ENCODE results near the gene FUT2.

The FUT2 gene

DNA sequence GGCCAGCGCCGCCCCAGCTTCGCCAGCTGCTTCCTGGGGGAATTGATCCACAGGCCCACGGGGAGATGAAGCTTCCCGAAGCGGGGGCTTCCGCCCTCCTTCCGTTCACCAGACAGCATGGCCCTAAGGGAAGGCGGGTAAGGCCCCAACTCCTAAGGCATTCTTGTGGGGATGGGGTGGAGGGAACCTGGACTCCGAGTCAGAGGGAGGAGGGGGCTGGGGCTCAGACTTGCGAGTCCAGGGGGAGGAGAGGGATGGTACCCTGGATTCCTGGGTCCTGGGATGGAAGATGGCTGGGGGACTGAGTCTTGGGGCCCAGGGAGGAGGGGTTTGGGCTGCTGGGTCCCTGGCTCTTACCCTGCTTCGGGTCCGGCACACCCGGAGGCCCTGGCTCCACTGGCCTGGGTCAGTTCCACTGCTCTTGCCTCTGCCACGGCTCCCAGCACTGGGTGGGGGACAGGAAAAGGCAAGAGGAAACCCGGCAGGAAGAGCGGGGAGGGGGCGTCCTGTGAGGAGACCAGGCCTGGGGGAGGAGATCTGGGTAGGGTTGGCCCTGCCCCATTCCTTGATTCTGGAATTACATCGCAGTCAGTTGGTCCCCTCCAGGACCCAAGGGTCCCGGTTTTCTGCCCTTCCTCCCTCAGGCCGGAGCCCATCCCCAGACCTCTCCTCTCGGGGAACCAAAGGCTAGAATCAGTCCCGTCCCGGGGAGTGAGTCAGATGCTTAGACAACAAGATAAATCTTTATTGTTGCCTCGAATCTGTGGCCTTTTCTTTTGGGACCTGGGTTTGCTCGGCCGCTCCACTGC, 44.6 kb downstream of the FUT2 start, which contains the start of gene RASIP1:
RASIP1 (minus strand) TSS at position 447 of the 809 bp plus-strand sequence; CDS start at position 119, 328 bp downstream.
- no peak within 1 kb of the TSS for H3K4me3 ChIP-seq (ENCODE audit: low read length)
- no peak for DNase-seq (ENCODE audit: low read depth)
- TF ChIP-seq CTCF (conservative IDR thresholded peaks at IDR 0.05; ENCODE audit: low read depth, low read length) = no peak

GRCh38 chr19:48741129-48741999, 45.6 kb downstream of the FUT2 start:
- TF ChIP-seq CTCF (conservative IDR thresholded peaks at IDR 0.05; ENCODE audit: low read depth, low read length) = no peak
- DNase-seq (ENCODE audit: low read depth) = no peak
- no peak overlapping the region for H3K4me3 ChIP-seq (ENCODE audit: low read length)

GRCh38 chr19:48742096-48742495, 46.3 kb downstream of the FUT2 start:
- TF ChIP-seq CTCF (conservative IDR thresholded peaks at IDR 0.05; ENCODE audit: low read depth, low read length) = no peak
- DNase-seq (ENCODE audit: low read depth) = no peak
- H3K4me3 ChIP-seq (ENCODE audit: low read length) = no peak overlapping the region

GRCh38 chr19:48745208-48745995, 49.6 kb downstream of the FUT2 start:
- peak overlapping the region; percentile 21 for H3K4me3 ChIP-seq (ENCODE audit: low read length)
- no peak for DNase-seq (ENCODE audit: low read depth)
- no peak for TF ChIP-seq CTCF (conservative IDR thresholded peaks at IDR 0.05; ENCODE audit: low read depth, low read length)

- H3K4me3 ChIP-seq (ENCODE audit: low read length) = peak overlapping the region; percentile 79
- no peak for TF ChIP-seq CTCF (conservative IDR thresholded peaks at IDR 0.05; ENCODE audit: low read depth, low read length)
- DNase-seq (ENCODE audit: low read depth) = no peak
Measured at GRCh38 chr19:48746110-48746509, 50.3 kb downstream of the FUT2 start.

DNA sequence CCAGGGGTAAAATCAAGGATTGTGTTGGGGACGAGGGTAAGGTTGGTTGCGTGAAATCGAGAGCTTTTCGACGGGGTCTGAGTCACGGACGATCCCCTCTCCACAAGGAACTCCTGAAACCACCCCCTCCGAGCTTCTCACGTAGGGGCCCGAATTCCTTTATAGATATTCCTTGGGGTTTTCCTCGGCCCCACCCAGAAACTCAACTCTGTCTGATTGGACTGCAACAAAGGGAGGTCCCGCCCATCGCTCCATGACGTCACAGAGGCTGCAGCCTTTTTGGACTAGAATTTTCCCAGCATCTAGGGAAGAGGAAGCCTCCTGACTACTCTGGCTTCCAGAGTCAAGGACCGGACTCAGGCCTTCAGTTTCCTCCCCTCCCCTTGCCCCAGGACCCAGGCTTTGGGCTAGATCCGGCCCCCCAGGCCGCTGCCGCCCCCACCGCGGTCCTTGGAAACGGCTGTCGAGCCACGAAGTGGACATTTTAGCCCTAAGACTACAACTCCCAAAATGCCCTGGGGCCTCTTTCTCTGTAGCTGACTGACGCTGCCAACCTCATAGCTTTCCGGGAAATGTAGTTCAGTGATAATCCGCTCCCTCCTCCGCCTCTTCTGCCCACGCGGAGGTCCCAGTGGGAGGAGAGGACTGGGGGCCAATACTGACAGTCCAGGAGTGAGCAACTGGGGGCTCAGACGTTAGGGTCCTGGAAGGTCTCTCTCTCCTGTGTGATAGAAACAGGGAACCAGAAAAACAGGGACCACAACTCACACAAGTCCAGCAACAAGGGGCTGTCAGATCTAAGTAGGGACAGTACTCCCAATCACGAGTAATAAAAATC, 51.2 kb downstream of the FUT2 start, which contains the start of gene IZUMO1:
IZUMO1 (minus strand) TSS at position 172 of the 838 bp plus-strand sequence. CDS start 1,050 bp downstream, outside the sequence.
- no peak for TF ChIP-seq CTCF (conservative IDR thresholded peaks at IDR 0.05; ENCODE audit: low read depth, low read length)
- peak within 1 kb of the TSS; percentile 79 for H3K4me3 ChIP-seq (ENCODE audit: low read length)

More for the DNA sequence above, 51.2 kb downstream of the FUT2 start, which contains the start of gene IZUMO1:
- peak; percentile 60 for DNase-seq (ENCODE audit: low read depth)
